ENCODE data around the gene CD274. TPM values are rescaled to one million over a fixed set of nuclear protein-coding genes. Genes with fewer than 3 reads are reported as not detected.
"Not testable (repeated sequence)": the region's sequence is repeated elsewhere in the genome, so short reads cannot be mapped to it uniquely, and the experiment has no call there.

The CD274 gene
- total RNA-seq, 3 donors from 2014 or later, result 1.6 to 3.1 (median 2.9) TPM

- H3K27me3 ChIP-seq, result no peaks in the 10 kb centered on the region
- no peaks in the 10 kb centered on the region for H3K9me3 ChIP-seq
- no peaks in the 10 kb centered on the region for H3K36me3 ChIP-seq
- no peak overlapping the region for H3K27ac ChIP-seq
- TF ChIP-seq POLR2AphosphoS5 (IDR thresholded peaks at IDR 0.05) (no peak), CTCF (IDR thresholded peaks at IDR 0.05) (no peak), POLR2A (IDR thresholded peaks at IDR 0.05) (no peak)
- H3K4me3 ChIP-seq, result no peak overlapping the region
- intact Hi-C loops (cut with DNase I; ENCODE audit: low total_unique reads), result no loop called here
- H3K4me1 ChIP-seq, result peaks cover 0 to 3% of the 10 kb centered on the region in 2 donors
- DNase-seq (ENCODE audit: low spot score in 2 of 2), result no peak
Observed at GRCh38 chr9:5440426-5440825, 9.9 kb upstream of the CD274 start.

GRCh38 chr9:5441043-5441442 lies 9.3 kb upstream of the CD274 start:
- intact Hi-C loops (cut with DNase I; ENCODE audit: low total_unique reads), result no loop called here
- Histone ChIP-seq H3K4me1 (peaks cover 0 to 3% of the 10 kb centered on the region in 2 donors), H3K27me3 (no peaks in the 10 kb centered on the region), H3K36me3 (no peaks in the 10 kb centered on the region), H3K9me3 (no peaks in the 10 kb centered on the region), H3K4me3 (no peak overlapping the region), H3K27ac (no peak overlapping the region)
- no peak for DNase-seq (ENCODE audit: low spot score in 2 of 2)
- TF ChIP-seq POLR2AphosphoS5 (IDR thresholded peaks at IDR 0.05) (no peak), CTCF (IDR thresholded peaks at IDR 0.05) (no peak), POLR2A (IDR thresholded peaks at IDR 0.05) (no peak)

- no peaks in the 10 kb centered on the region for H3K27me3 ChIP-seq
- peak in 2 of 3 donors; percentile 50 to 51 for TF ChIP-seq CTCF (IDR thresholded peaks at IDR 0.05)
- no peak for TF ChIP-seq POLR2AphosphoS5 (IDR thresholded peaks at IDR 0.05)
- no peaks in the 10 kb centered on the region for H3K9me3 ChIP-seq
- DNase-seq (ENCODE audit: low spot score in 2 of 2), result no peak
- no peak overlapping the region for H3K4me3 ChIP-seq
- no peaks in the 10 kb centered on the region for H3K36me3 ChIP-seq
- intact Hi-C loops (cut with DNase I; ENCODE audit: low total_unique reads), result no loop called here
- H3K4me1 ChIP-seq, result peaks cover 0 to 3% of the 10 kb centered on the region in 2 donors
- no peak overlapping the region for H3K27ac ChIP-seq
Observed at GRCh38 chr9:5442400-5443011, 7.8 kb upstream of the CD274 start.

GRCh38 chr9:5443850-5444249 lies 6.5 kb upstream of the CD274 start:
- TF ChIP-seq POLR2AphosphoS5 (IDR thresholded peaks at IDR 0.05) (no peak), POLR2A (IDR thresholded peaks at IDR 0.05) (no peak), CTCF (IDR thresholded peaks at IDR 0.05) (no peak)
- Histone ChIP-seq H3K27me3 (no peaks in the 10 kb centered on the region), H3K36me3 (no peaks in the 10 kb centered on the region), H3K4me3 (no peak overlapping the region), H3K27ac (no peak overlapping the region), H3K4me1 (no peaks in the 10 kb centered on the region), H3K9me3 (no peaks in the 10 kb centered on the region)
- intact Hi-C loops (cut with DNase I; ENCODE audit: low total_unique reads), result no loop called here
- DNase-seq (ENCODE audit: low spot score in 2 of 2), result no peak

- H3K27ac ChIP-seq; H3K4me1 ChIP-seq; DNase-seq (ENCODE audit: low spot score in 2 of 2); H3K36me3 ChIP-seq; intact Hi-C loops (cut with DNase I; ENCODE audit: low total_unique reads); H3K27me3 ChIP-seq; H3K4me3 ChIP-seq; H3K9me3 ChIP-seq: not testable (repeated sequence)
Observed at GRCh38 chr9:5445096-5445495, 5.2 kb upstream of the CD274 start.

- no peaks in the 10 kb centered on the region for H3K36me3 ChIP-seq
- H3K9me3 ChIP-seq, result no peaks in the 10 kb centered on the region
- no peak for TF ChIP-seq POLR2A (IDR thresholded peaks at IDR 0.05)
- TF ChIP-seq CTCF (IDR thresholded peaks at IDR 0.05), result no peak
- TF ChIP-seq POLR2AphosphoS5 (IDR thresholded peaks at IDR 0.05), result no peak
- no peaks in the 10 kb centered on the region for H3K4me1 ChIP-seq
- no peak overlapping the region for H3K4me3 ChIP-seq
- H3K27ac ChIP-seq, result no peak overlapping the region
- intact Hi-C loops (cut with DNase I; ENCODE audit: low total_unique reads), result no loop called here
- H3K27me3 ChIP-seq, result no peaks in the 10 kb centered on the region
- no peak for DNase-seq (ENCODE audit: low spot score in 2 of 2)
Observed at GRCh38 chr9:5445886-5446285, 4.5 kb upstream of the CD274 start.
